ENCODE data around the gene PAM. TPM values are rescaled to one million over a fixed set of nuclear protein-coding genes. Genes with fewer than 3 reads are reported as not detected.

Gene PAM
- total RNA-seq, 1 experiment from 2014 or later, result 91.3 TPM

DNA sequence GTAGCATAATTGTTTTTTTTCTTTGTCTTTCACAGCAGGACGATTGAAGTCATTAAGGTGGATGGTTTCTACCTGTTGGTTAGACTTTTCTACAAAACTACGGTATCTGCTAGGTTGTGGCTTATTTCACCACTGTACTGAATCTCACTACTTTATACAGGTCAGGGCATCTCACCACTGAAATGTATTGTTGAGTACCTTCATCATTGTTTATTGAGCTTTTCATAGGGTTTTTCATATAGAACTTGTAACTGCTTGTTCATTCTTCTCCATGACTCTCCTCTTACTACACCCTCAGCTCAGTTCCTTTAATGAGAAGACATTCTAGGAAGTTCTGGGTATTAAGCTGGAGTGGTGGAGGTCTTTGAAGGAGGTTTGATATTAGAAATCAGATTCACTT, 75.1 kb downstream of the PAM start:
- DNase-seq (ENCODE audit: low read depth), result no peak
- in situ Hi-C loops (cut with HindIII; ENCODE audit: low pct_unique_long_range_greater_than_20kb, low sequenced_read_pairs), result no loop called here

DNA sequence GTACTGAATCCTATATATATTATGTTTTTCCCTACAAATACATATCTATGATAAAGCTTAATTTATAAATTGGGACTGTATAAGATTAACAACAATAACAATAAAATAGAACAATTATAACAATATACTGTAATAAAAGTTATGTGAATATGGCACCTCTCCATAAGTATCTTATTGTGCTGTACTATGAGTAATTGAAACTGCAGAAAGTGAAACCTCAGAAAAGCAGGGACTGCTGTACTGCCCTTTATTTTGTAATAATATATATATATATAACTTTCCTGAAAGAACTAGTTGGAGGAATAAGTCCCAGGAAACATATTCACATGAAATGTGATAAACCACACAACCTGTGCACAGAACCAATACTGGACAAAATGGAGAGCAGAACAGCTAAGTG, 77.3 kb downstream of the PAM start:
- in situ Hi-C loops (cut with HindIII; ENCODE audit: low pct_unique_long_range_greater_than_20kb, low sequenced_read_pairs), result no loop called here
- no peak for DNase-seq (ENCODE audit: low read depth)

DNA sequence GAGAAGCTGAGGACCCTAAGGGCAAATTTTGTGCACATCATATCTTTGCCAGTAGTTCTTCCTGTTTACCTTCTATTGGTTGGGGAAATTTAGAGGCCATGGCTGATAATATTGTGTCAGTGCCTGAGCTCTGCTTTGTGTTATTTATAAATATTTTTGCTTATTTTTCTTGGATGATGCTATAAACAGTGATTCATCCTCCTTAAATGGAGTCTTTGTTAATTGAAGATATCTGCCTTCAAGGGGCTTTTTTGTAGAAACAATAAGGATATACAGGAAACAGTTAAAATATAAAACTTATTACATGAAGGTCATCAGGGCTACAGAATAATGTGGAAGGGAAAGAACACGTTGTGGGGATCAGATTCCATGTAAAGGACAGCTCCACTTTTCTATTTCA, 78.0 kb downstream of the PAM start:
- DNase-seq (ENCODE audit: low read depth), result no peak
- in situ Hi-C loops (cut with HindIII; ENCODE audit: low pct_unique_long_range_greater_than_20kb, low sequenced_read_pairs), result no loop called here

DNA sequence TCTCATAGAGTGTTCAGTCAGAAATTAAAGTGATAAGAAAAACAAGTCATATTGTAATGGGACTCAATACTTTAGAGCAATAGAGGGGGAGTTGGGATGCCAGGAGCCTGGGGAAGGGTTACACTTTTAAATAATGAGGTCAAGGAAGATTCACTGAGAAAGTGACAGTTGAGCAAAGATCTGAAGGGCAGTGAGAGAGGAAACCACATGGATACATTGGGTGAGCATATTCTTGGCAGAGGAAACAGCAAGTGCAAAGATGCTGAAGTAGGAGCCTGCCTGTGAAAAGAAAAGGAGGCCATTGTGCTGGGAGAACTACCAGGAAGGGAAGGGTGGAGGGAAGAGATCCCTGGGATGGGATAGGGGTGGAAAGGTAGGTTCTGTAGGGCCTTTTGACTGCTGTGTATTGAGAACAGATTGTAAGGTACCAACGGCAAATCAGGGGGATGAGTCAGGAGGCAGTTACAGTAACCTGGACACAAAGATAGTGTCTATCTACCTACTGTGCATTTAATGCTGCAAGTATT, 79.4 kb downstream of the PAM start:
- DNase-seq (ENCODE audit: low read depth), result no peak
- in situ Hi-C loops (cut with HindIII; ENCODE audit: low pct_unique_long_range_greater_than_20kb, low sequenced_read_pairs), result no loop called here

DNA sequence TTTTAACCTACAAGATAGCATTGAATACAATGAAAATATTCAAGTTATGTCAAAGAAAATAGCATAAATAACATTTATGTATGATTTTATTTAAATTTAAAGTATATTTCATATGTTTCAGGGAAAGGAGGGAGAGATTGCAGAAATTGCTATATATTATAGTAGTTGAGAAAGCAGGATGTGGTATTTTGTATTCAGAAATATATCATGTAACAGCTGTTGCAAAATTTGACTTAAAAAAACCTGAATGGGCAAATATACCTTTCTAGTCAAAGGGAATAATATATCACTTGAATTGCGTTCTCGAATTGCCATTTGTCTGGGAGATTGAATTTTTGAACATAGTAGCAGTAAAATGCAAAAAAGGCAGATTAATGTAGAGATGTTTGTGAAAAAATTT, 80.6 kb downstream of the PAM start:
- in situ Hi-C loops (cut with HindIII; ENCODE audit: low pct_unique_long_range_greater_than_20kb, low sequenced_read_pairs), result no loop called here
- DNase-seq (ENCODE audit: low read depth), result no peak

DNA sequence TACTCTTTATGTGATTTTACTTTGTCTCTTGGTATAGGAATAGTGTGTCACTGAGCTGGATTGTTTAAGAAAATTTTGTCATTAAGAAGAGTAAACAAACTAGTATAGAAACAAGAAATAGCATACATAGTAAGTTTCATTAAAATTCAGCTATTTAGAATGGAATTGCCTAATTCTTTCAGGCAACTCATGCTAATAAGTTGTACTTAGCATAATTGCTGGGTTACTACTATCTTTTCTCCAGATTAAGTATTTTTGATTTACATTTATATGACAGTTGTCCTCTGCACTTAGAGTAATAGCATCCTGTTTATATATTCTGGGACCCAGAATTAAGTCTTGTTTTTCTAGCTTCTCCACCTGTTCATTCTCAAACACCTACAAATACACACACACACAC, 85.9 kb downstream of the PAM start:
- in situ Hi-C loops (cut with HindIII; ENCODE audit: low pct_unique_long_range_greater_than_20kb, low sequenced_read_pairs), result no loop called here
- DNase-seq (ENCODE audit: low read depth), result no peak

DNA sequence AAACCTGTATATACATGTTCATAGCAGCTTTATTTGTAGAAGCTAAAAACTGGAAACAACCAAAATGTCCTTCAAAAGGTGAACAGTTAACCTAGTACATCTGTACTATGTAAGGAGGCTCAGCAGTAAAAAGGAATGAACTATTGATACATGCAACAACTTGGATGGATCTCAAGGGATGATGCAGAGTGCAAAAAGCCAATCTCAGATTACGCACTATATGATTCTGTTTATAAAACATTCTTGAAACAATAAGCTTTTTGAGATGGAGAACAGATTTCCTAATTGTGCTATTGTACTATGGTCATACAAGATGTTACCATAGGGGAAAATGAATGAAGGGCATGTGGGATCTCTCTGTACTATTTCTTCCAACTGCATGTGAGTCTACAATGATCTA, 88.9 kb downstream of the PAM start:
- DNase-seq (ENCODE audit: low read depth), result no peak
- in situ Hi-C loops (cut with HindIII; ENCODE audit: low pct_unique_long_range_greater_than_20kb, low sequenced_read_pairs), result no loop called here

DNA sequence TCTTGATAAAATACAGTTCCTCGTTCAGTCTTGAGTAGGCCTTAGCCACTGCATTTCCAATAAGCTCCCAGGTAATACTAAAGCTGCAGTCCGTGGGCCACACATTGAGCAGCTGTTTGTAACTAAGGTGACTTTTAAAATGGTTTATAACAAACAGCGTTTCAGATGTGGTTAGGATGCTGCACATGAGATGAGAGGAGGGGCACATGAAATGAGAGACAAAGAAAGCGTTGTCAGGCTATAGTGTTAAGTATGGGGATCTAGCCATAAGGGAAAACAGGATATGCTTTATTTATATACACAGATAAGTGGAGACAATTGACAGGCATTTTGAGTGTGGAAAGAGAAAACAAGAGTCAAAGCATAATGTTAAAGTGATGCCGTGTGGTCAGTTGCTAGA, 89.9 kb downstream of the PAM start:
- in situ Hi-C loops (cut with HindIII; ENCODE audit: low pct_unique_long_range_greater_than_20kb, low sequenced_read_pairs), result no loop called here

DNA sequence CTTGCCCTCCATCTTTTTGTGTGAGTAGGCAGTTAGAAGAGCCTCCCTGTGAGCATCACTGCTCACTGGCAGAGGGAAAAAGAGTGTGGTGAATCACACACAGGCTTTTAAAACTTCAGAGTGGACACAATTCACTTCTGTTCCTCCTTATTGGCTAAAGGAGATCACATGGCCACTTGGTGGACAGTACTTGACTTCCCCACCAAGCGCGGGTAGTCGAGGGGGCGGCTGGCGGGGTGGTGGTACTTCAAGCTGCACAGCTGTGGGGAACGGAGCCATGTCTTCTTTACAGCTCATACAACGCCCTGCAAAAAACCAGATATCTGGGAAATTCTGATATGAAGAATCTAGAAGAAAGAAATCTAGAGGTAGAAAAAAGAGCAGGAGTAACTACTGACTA, 95.4 kb downstream of the PAM start:
- DNase-seq (ENCODE audit: low read depth), result no peak
- in situ Hi-C loops (cut with HindIII; ENCODE audit: low pct_unique_long_range_greater_than_20kb, low sequenced_read_pairs), result no loop called here

More for the DNA sequence above, 89.9 kb downstream of the PAM start:
- no peak for DNase-seq (ENCODE audit: low read depth)

DNA sequence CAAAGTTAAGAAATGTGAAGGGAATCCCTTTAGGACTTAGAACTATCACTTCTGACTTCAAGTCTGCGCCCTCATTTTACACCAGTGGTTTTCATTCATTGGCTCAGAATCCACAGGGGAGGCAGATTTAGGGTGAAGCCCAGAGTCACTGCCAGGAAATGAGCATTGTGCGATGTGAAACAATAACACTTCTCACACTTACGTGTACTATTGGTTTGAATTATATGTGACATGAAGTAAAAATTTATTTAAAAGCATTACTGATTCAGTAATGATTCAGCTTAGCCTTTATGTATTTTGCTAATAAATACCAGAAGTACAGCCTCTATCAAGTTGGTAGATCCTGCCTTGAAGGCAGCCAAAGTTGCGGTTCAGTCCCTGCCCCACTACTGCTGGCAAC, 98.6 kb downstream of the PAM start:
- in situ Hi-C loops (cut with HindIII; ENCODE audit: low pct_unique_long_range_greater_than_20kb, low sequenced_read_pairs), result no loop called here
- no peak for DNase-seq (ENCODE audit: low read depth)

DNA sequence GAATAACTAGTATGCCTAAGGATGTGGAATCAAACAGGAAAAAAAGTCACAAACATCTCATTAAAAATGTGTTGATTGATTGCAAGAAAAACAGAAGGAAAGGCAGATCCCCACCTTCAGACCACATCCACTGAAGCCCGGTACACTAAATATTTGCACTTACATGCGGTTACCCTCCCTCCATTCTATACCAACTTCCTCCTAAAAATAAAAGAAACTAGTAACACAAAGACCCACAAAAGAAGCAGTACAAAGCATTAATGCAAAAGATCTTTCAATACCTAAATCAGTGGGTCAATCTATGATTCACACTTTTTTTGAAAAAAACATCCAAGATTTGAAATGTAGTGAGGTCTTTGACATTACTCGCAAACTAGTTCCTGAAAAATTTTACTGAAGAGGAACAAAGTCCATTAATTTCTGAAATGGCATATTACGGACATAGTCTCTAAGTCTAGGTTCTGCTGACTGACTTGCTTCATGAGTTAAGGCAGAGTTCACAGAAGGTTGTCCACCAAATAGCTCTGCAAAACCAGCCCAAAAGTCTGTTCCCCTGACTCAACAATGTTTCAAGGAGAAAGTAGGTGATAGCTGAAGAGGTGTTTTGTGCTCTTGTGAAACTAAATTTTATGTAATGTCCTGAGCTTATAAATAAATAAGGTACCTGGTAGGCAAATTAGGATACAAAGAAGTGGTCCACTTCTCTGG, 100.7 kb downstream of the PAM start:
- in situ Hi-C loops (cut with HindIII; ENCODE audit: low pct_unique_long_range_greater_than_20kb, low sequenced_read_pairs), result no loop called here
- no peak for DNase-seq (ENCODE audit: low read depth)

DNA sequence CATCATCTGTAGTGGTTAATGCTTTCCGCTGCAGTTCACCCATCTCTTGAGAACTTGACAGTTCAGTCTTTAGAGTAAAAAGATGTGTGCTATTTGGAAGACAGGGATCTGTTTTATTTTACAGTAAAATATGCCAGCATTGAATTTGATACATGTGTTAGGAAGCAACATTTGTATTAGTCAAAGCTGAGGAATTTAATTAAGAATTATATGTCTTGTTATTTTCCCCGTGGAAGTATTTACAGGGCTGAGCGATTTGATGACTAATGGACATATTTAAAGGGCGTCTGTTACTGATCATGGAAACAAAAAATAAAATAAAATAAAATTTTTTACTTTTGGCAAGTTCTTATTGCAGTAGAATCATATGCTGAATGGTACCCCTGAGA, 101.3 kb downstream of the PAM start:
- in situ Hi-C loops (cut with HindIII; ENCODE audit: low pct_unique_long_range_greater_than_20kb, low sequenced_read_pairs), result no loop called here
- no peak for DNase-seq (ENCODE audit: low read depth)

DNA sequence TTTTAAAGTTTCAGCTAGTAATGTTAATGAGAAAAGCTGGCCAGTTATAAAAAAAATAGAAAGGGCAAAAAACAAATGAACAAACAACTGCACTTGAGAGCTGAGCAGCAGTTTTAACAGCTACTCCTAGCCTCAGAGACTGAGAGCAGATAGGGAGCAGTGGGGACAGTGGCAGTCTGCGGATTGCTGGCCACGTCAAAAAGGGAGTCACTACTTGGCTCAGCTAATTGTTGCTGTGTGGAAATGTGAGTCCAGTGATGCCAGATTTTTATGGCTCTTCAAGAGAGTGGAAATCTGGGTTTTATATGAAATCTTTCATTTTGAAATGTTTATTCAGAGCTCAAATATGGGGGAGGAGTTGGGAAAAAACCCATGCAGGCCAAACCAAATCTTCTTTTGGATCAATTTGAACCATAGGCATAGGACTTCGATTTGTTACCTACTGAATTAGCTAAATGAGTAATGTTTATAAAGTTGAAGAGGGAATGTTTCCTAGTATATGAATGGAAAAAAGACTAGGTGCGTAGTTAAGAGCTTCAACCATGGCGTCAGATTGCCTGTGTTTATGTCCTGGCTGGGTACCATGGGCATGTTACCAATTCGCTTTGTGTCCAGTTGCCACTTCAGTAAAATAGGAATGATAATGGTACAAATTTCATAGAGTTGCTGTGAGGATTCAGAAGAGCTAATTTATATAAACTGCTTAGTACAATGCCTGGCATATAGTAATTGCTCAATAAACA, 102.1 kb downstream of the PAM start:
- DNase-seq (ENCODE audit: low read depth), result no peak
- in situ Hi-C loops (cut with HindIII; ENCODE audit: low pct_unique_long_range_greater_than_20kb, low sequenced_read_pairs), result no loop called here

DNA sequence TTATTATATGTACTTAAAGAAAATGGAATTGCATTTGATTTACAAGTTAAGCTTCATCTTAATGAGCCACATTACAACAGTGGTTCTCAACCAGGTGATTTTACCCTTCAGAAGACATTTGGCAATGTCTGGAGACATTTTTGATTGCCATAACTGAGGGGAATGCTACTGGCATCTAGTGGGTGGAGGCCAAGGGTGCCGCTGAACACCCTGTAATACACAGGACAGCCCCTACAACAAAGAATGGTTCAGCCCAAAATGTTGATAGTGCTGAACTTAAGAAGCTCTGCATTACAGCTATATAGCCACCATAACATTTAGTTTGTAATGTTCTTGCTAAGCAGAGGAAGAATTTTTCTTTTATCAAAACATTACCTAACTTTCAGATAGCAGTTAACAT, 103.1 kb downstream of the PAM start:
- no peak for DNase-seq (ENCODE audit: low read depth)
- in situ Hi-C loops (cut with HindIII; ENCODE audit: low pct_unique_long_range_greater_than_20kb, low sequenced_read_pairs), result no loop called here

DNA sequence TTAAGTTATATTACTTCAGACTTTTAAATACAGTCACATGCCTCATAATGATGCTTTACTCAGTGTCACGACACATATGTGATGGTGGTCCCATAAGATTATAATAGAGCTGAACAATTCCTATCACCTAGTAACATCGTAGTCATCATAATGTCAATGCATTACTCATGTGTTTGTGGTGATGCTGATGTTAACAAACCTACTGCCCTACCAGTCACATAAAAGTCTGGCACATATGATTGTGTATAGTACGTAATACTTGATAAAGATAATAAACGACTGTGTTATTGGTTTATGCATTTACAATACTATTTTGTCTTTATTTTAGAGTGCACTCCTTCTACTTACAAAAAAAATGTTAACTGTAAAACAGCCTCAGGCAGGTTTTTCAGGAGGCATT, 103.7 kb downstream of the PAM start:
- in situ Hi-C loops (cut with HindIII; ENCODE audit: low pct_unique_long_range_greater_than_20kb, low sequenced_read_pairs), result no loop called here
- DNase-seq (ENCODE audit: low read depth), result no peak

DNA sequence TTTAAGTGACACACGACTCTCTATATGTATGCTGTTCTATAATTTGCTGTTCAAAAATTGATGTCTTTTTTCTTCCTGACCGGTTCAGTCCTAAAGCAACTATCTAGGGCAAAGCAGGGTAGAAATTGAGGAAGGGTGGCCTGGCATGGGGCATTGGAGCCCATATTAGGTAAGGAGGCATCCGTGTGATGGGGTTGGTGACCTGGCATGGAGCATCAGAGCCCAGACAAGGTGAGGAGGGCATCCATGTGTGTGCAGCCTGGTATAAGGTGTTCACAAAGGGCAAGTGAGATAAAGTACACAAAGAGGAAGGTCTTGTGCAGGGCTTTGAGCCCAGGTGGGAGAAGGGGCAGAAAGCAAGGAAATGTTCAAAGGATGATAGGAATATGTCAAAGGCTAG, 104.9 kb downstream of the PAM start:
- in situ Hi-C loops (cut with HindIII; ENCODE audit: low pct_unique_long_range_greater_than_20kb, low sequenced_read_pairs), result no loop called here
- no peak for DNase-seq (ENCODE audit: low read depth)

DNA sequence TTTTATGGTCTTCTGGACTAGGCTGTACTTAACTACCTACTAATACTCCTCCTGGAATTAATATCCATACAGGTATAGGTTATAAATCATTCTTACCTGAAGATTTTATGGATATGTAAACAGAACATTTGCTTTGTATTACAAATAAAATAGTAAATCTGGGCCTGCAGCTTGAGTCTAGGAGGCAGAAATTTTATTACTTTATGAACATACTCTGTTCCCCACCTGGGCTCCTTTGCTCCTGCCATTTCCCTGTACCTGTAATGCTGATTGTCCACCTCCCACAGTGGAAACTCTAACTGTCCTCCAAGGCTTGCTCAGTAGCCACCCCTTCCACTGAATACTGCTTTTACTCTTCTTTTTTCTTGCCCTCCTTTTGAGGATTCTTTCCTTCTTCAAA, 108.0 kb downstream of the PAM start:
- in situ Hi-C loops (cut with HindIII; ENCODE audit: low pct_unique_long_range_greater_than_20kb, low sequenced_read_pairs), result no loop called here
- no peak for DNase-seq (ENCODE audit: low read depth)

DNA sequence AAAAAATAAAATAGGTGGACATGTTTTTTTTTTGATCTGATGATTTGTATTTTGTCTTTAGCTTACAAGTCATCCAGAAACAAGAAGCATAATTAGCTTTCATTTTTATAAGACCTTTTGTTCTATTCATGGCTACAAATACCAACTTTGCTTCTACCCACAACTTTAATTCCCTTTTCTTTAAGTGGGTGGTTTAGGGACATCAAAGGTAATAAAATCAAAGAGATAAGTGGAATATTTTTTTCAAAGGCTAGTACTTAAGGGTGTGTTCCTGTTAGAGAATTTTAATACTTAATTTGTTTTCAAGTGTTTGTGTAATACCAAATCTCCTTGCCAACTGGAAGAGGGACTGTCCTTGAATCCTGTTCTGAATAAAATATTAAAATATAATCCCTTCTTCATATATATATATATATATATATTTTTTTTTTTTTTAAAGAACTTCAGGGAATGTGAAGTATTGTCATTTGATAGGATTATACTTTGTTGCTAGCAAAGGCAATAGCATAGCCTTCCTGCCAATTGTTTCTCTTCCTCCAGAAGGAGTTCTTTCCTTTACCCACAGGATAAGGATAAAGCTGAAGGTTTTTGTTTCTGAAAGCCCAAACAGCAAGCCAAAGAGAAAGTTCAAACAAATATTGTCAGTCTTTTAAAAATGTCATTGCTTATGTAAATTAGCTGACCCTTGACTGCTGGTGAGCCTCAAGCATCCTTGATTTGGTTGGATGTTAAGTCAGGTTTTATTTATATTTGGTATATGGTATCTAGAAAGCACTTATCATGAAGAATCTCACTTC, 108.9 kb downstream of the PAM start:
- in situ Hi-C loops (cut with HindIII; ENCODE audit: low pct_unique_long_range_greater_than_20kb, low sequenced_read_pairs), result no loop called here

DNA sequence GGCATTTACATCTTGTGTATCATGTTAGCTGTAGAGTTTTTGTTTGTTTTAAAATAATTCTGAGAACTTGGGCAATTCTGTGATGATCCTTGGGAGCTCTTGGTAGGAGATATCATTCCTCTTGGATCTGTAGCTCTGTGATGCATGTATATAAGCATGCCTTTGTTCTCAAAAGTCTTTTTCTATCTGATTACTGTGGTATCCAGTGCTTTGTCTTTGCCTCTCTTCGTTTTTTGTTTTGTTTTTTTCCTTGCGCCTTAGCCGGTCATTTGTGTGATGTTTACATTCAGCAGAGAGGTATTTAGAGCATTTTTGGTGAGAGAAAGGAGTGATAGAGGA, 110.0 kb downstream of the PAM start:
- in situ Hi-C loops (cut with HindIII; ENCODE audit: low pct_unique_long_range_greater_than_20kb, low sequenced_read_pairs), result no loop called here
- DNase-seq (ENCODE audit: low read depth), result no peak

More for the DNA sequence above, 108.9 kb downstream of the PAM start:
- DNase-seq (ENCODE audit: low read depth), result no peak

Data from Caki2 (cell line).